PC-3 (cell line): ENCODE measurements around the gene APBB2.

Experiments used
- EZH2 ChIP-seq: fragments of 300-600 bp; sonication (generic); IDR thresholded peaks from one replicate; pipeline ENCODE4 v1.6.1; 2017; ENCODE audit warnings: antibody characterized with exemption, mild to moderate bottlenecking, low read length; ENCODE audit not compliant: unreplicated experiment
- TF ChIP-seq, protein P1 (sequence below): fragments of 300-600 bp; sonication (generic); conservative IDR thresholded peaks from 2 replicates; pipeline ENCODE4 v1.5.1; 2017; ENCODE audit warnings: antibody characterized with exemption, low read depth, mild to moderate bottlenecking, low read length

DNA sequence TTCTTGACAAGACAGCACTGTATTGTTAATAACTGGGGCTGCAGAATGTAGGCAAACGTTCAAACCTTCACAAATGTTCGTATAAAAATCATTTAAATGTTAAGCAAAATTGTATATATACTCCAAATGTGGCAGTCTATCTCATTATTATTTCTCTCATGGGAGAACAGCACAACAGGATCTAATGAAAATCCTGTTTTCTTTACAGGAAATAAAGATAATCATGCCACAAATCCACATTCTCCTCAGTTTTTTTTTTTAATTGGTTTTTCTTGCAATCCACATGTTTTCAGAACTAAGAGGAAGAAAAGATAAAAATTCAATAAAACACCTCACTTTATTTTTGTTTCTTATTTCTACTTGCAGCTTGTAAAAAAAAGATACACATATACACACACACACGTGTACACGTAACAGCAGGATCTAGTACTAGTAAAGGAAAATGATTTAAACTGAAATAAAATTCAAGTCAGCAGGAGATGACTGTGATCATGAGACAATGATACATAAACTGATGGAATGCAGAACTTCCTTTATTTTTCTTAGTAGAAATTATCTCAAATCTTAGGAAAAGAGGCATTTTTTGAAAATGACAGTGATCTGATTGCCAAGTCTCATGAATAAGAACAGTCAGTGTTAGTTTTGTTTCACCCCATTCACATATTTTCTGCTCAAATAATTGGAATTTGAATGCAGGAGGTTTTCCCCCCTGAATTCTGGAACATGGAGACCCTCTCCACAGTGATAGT, 11.3 kb downstream of the APBB2 start:
- TF ChIP-seq, protein P1, sequence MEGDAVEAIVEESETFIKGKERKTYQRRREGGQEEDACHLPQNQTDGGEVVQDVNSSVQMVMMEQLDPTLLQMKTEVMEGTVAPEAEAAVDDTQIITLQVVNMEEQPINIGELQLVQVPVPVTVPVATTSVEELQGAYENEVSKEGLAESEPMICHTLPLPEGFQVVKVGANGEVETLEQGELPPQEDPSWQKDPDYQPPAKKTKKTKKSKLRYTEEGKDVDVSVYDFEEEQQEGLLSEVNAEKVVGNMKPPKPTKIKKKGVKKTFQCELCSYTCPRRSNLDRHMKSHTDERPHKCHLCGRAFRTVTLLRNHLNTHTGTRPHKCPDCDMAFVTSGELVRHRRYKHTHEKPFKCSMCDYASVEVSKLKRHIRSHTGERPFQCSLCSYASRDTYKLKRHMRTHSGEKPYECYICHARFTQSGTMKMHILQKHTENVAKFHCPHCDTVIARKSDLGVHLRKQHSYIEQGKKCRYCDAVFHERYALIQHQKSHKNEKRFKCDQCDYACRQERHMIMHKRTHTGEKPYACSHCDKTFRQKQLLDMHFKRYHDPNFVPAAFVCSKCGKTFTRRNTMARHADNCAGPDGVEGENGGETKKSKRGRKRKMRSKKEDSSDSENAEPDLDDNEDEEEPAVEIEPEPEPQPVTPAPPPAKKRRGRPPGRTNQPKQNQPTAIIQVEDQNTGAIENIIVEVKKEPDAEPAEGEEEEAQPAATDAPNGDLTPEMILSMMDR, result no peak
- no peak for TF ChIP-seq EZH2
